Measurements from ENCODE around the gene ASB6.
A peak's percentile ranks its signal among the peaks of the same experiment; 100 is the strongest.

The ASB6 gene

DNA sequence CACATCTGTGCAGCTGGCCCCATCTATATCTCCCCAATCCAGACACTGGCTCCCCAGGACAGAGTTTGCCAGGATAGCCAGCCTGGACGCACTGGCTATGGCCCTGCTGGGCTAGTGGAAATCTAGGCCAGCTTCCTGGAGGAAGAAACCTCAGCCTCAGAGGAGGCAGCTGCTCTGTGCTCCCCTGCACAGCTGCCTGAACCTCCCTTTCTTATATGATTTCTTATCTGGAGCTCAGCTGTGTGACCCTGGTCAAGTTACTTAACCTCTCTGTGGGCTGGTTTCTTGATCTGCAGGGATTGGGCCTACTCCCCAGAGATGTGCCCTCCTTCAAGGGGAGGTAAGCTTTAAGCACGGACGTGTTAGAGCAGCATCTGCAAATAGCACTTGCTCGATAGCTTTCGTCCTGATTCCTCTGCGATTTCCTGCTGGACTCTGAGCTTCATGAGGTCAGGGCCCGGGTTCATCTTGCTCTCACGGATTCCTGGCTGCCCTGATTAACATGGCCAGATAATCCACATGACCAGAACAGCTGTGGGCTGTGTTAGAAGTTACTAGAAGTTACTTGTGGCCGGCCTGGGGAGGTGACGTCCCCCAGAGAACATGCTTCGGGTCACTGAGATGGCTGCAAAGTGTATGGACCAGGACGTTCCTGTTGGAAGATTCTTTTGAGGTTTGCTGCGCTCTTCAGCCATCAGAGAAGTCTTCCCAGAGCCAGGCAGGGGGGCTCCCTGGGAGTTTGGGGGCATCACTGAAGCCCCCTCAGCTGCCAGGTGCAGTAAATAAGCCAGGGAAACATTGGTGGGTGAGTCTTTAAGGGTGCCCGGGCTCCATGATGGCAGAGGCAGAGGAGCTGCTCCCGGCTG lies 35.6 kb downstream of the ASB6 start:
- Histone ChIP-seq H3K36me3 (ENCODE audit: control insufficient read depth, insufficient read depth, low read length) (no peaks in the 10 kb centered on the region), H3K27me3 (ENCODE audit: control insufficient read depth, insufficient read depth, low read length) (peaks cover 5% of the 10 kb centered on the region), H3K4me1 (ENCODE audit: control insufficient read depth, insufficient read depth, low read length) (peaks cover 26% of the 10 kb centered on the region; the same call in 1 of the 2 replicates), H3K4me3 (ENCODE audit: low read depth, low read length) (no peak overlapping the region), H3K9me3 (ENCODE audit: control insufficient read depth, insufficient read depth, low read length) (no peaks in the 10 kb centered on the region), H3K27ac (ENCODE audit: low read depth, low read length) (no peak overlapping the region), H3K9ac (ENCODE audit: low read depth, low read length) (no peak overlapping the region)

DNA sequence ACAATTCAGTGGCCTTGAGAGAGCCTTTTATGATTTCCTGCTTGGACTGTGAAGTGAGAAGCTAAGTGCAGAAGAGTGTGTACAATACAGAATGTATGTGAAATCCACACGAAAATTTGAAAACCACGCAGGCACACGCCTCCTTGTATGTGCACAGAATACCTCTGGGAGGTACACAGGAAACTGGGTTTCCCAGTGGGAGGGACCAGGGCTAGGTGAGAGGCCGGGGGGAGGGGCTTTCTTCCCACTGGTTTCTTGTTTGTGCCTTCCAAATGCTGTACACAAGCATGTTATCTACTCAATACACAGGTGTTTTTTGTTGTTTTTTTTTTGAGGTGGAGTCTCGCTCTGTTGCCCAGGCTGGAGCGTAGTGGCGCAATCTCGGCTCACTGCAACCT lies 37.2 kb downstream of the ASB6 start:
- no peak overlapping the region for H3K27ac ChIP-seq (ENCODE audit: low read depth, low read length)
- no peaks in the 10 kb centered on the region for H3K9me3 ChIP-seq (ENCODE audit: control insufficient read depth, insufficient read depth, low read length)
- H3K4me1 ChIP-seq (ENCODE audit: control insufficient read depth, insufficient read depth, low read length) = peaks cover 22% of the 10 kb centered on the region; the same call in 1 of the 2 replicates
- H3K9ac ChIP-seq (ENCODE audit: low read depth, low read length) = no peak overlapping the region
- H3K27me3 ChIP-seq (ENCODE audit: control insufficient read depth, insufficient read depth, low read length) = peaks cover 3% of the 10 kb centered on the region
- no peaks in the 10 kb centered on the region for H3K36me3 ChIP-seq (ENCODE audit: control insufficient read depth, insufficient read depth, low read length)
- H3K4me3 ChIP-seq (ENCODE audit: low read depth, low read length) = no peak overlapping the region

GRCh38 chr9:129604056-129604765 lies 37.7 kb downstream of the ASB6 start:
- Histone ChIP-seq H3K4me3 (ENCODE audit: low read depth, low read length) (no peak overlapping the region), H3K27ac (ENCODE audit: low read depth, low read length) (no peak overlapping the region), H3K27me3 (ENCODE audit: control insufficient read depth, insufficient read depth, low read length) (no peaks in the 10 kb centered on the region), H3K36me3 (ENCODE audit: control insufficient read depth, insufficient read depth, low read length) (no peaks in the 10 kb centered on the region), H3K4me1 (ENCODE audit: control insufficient read depth, insufficient read depth, low read length) (peaks cover 19% of the 10 kb centered on the region; the same call in 1 of the 2 replicates), H3K9ac (ENCODE audit: low read depth, low read length) (no peak overlapping the region), H3K9me3 (ENCODE audit: control insufficient read depth, insufficient read depth, low read length) (no peaks in the 10 kb centered on the region)

DNA sequence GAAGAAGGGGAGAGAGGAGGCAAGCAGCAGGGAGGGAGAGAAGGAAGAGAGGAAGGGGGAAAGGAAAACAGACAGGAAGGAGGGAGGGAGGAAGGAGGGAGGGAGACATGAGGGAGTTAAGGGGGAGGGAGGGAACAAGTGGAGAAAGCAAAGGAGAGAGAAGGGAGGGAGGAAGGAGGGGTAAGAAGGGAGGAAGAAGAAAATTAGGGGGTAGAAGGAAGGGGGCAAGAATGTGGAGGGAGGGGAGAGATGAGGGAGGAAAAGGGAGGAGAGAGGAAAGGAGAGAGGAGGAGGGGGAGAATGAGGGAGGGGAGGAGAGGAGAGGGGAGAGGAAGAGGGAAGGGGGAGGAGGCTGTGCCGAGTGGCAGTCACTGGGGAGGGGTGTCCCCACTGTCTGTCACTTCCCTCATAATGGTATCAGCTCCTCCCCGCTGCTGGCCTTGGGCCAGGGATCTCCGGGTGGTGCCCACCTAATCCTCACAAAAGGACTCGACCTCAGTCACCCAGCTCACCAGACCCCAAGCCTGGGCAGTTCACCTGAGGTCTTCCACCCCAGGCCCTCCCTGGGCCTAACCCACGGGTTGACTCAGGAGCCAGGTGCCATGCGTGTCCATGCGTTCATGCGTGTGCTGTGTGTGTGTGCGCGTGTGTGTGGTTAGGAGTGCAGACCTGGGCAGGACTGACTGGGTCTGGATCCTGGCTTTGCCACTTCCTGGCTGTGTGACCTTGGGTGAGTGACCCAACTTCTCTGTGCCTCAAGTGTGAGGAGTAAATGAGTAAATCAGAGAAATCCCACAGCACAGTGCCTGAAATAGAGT lies 39.1 kb downstream of the ASB6 start:
- H3K27ac ChIP-seq (ENCODE audit: low read depth, low read length) = no peak overlapping the region
- no peaks in the 10 kb centered on the region for H3K9me3 ChIP-seq (ENCODE audit: control insufficient read depth, insufficient read depth, low read length)
- H3K9ac ChIP-seq (ENCODE audit: low read depth, low read length) = no peak overlapping the region
- H3K36me3 ChIP-seq (ENCODE audit: control insufficient read depth, insufficient read depth, low read length) = no peaks in the 10 kb centered on the region
- no peak overlapping the region for H3K4me3 ChIP-seq (ENCODE audit: low read depth, low read length)
- H3K27me3 ChIP-seq (ENCODE audit: control insufficient read depth, insufficient read depth, low read length) = peaks cover 8% of the 10 kb centered on the region
- H3K4me1 ChIP-seq (ENCODE audit: control insufficient read depth, insufficient read depth, low read length) = peaks cover 20% of the 10 kb centered on the region

DNA sequence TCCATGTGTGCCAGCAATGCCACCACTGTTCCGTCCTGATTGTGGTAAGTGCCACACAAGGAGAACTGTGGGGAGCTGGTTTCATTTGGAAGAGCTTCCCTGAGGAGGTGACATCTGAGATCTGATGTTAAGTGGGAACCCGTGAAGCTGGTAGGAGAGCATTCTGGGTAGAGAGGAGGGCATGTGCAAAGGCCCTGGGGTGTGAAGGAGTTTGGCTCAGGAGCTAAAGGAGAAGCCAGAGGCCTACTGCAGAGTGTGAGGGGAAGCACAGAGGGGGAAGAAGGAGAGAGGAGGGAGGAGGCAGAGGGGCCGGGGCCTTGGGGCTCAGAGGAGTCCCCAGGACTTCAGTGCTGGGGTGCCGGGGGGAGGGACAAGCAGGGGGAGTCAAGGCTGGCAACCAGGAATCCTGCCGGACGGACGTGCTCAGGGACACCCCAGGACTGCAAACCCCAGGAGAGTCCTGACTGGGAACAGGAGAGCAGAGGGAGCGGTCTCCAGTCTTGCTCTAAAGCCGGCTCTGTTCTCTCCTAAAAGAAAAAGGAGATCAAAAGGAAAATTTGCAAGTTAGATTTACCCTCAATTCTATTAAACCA lies 40.8 kb downstream of the ASB6 start:
- H3K27me3 ChIP-seq (ENCODE audit: control insufficient read depth, insufficient read depth, low read length) = peaks cover 11% of the 10 kb centered on the region
- H3K27ac ChIP-seq (ENCODE audit: low read depth, low read length) = no peak overlapping the region
- peaks cover 21% of the 10 kb centered on the region for H3K4me1 ChIP-seq (ENCODE audit: control insufficient read depth, insufficient read depth, low read length)

DNA sequence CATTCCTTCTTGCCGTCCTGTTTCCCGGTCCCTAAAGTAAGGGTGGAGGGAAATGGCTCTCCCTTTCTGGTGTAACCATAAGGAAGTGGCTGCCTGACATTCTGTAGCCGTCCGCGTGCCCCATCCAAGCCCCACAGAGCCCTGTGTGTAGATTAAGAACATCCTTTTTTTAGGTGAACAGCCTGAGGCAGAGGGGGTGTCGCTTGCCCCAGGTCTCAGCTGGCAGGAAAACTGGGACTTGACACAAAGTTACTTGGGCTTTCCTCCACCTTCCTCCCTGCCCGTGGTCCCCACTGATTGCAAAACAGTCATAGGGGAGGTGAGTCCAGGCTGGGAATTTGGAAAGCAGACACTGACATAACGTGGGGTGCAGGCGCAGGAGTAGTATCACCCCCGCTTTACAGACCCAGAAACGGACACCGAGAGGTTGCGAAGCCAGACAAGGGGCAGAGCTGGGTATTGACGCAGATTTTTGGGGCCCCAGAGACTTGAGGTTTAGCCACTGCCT lies 43.8 kb downstream of the ASB6 start:
- peak overlapping the region; percentile 71 for H3K4me3 ChIP-seq (ENCODE audit: low read depth, low read length)
- H3K4me1 ChIP-seq (ENCODE audit: control insufficient read depth, insufficient read depth, low read length) = peaks cover 24% of the 10 kb centered on the region
- no peaks in the 10 kb centered on the region for H3K36me3 ChIP-seq (ENCODE audit: control insufficient read depth, insufficient read depth, low read length)
- H3K9ac ChIP-seq (ENCODE audit: low read depth, low read length) = peak overlapping the region; percentile 59; the same call in 1 of the 2 replicates
- peaks cover 33% of the 10 kb centered on the region for H3K27me3 ChIP-seq (ENCODE audit: control insufficient read depth, insufficient read depth, low read length)
- H3K9me3 ChIP-seq (ENCODE audit: control insufficient read depth, insufficient read depth, low read length) = no peaks in the 10 kb centered on the region
- H3K27ac ChIP-seq (ENCODE audit: low read depth, low read length) = peak overlapping the region; percentile 84

More for the DNA sequence above, 40.8 kb downstream of the ASB6 start:
- no peak overlapping the region for H3K4me3 ChIP-seq (ENCODE audit: low read depth, low read length)
- no peaks in the 10 kb centered on the region for H3K36me3 ChIP-seq (ENCODE audit: control insufficient read depth, insufficient read depth, low read length)
- no peaks in the 10 kb centered on the region for H3K9me3 ChIP-seq (ENCODE audit: control insufficient read depth, insufficient read depth, low read length)
- no peak overlapping the region for H3K9ac ChIP-seq (ENCODE audit: low read depth, low read length)

GRCh38 chr9:129597355-129598088 lies 44.4 kb downstream of the ASB6 start:
- H3K27me3 ChIP-seq (ENCODE audit: control insufficient read depth, insufficient read depth, low read length) = peaks cover 38% of the 10 kb centered on the region
- H3K9me3 ChIP-seq (ENCODE audit: control insufficient read depth, insufficient read depth, low read length) = no peaks in the 10 kb centered on the region
- peak overlapping the region; percentile 84 for H3K27ac ChIP-seq (ENCODE audit: low read depth, low read length)
- peaks cover 22% of the 10 kb centered on the region for H3K4me1 ChIP-seq (ENCODE audit: control insufficient read depth, insufficient read depth, low read length)
- peak overlapping the region; percentile 59; the same call in 1 of the 2 replicates for H3K9ac ChIP-seq (ENCODE audit: low read depth, low read length)
- peak overlapping the region; percentile 71 for H3K4me3 ChIP-seq (ENCODE audit: low read depth, low read length)
- no peaks in the 10 kb centered on the region for H3K36me3 ChIP-seq (ENCODE audit: control insufficient read depth, insufficient read depth, low read length)

GRCh38 chr9:129596541-129597331 lies 45.2 kb downstream of the ASB6 start:
- H3K27ac ChIP-seq (ENCODE audit: low read depth, low read length) = peak overlapping the region; percentile 86
- no peaks in the 10 kb centered on the region for H3K9me3 ChIP-seq (ENCODE audit: control insufficient read depth, insufficient read depth, low read length)
- H3K27me3 ChIP-seq (ENCODE audit: control insufficient read depth, insufficient read depth, low read length) = peaks cover 42% of the 10 kb centered on the region
- H3K36me3 ChIP-seq (ENCODE audit: control insufficient read depth, insufficient read depth, low read length) = no peaks in the 10 kb centered on the region
- peak overlapping the region; percentile 87 for H3K4me3 ChIP-seq (ENCODE audit: low read depth, low read length)
- H3K4me1 ChIP-seq (ENCODE audit: control insufficient read depth, insufficient read depth, low read length) = peaks cover 29% of the 10 kb centered on the region
- H3K9ac ChIP-seq (ENCODE audit: low read depth, low read length) = peak overlapping the region; percentile 11; the same call in 1 of the 2 replicates

- no peaks in the 10 kb centered on the region for H3K9me3 ChIP-seq (ENCODE audit: control insufficient read depth, insufficient read depth, low read length)
- H3K27me3 ChIP-seq (ENCODE audit: control insufficient read depth, insufficient read depth, low read length) = peaks cover 44% of the 10 kb centered on the region
- peak overlapping the region; percentile 87 for H3K4me3 ChIP-seq (ENCODE audit: low read depth, low read length)
- no peak overlapping the region for H3K27ac ChIP-seq (ENCODE audit: low read depth, low read length)
- no peak overlapping the region for H3K9ac ChIP-seq (ENCODE audit: low read depth, low read length)
- H3K4me1 ChIP-seq (ENCODE audit: control insufficient read depth, insufficient read depth, low read length) = peaks cover 33% of the 10 kb centered on the region
- no peaks in the 10 kb centered on the region for H3K36me3 ChIP-seq (ENCODE audit: control insufficient read depth, insufficient read depth, low read length)
Measured at GRCh38 chr9:129595903-129596540, 45.9 kb downstream of the ASB6 start.

All from HUES48 (cell line).